GM19372 (cell line): ENCODE results near the gene ALKBH3.

Experiments
- ATAC-seq: cut with Tn5 transposase; IDR thresholded peaks from one replicate; pipeline ENCODE4 v1.9.1; 2021; ENCODE audit warnings: mild to moderate bottlenecking, low read depth, moderate library complexity; ENCODE audit not compliant: unreplicated experiment

The ALKBH3 gene

DNA sequence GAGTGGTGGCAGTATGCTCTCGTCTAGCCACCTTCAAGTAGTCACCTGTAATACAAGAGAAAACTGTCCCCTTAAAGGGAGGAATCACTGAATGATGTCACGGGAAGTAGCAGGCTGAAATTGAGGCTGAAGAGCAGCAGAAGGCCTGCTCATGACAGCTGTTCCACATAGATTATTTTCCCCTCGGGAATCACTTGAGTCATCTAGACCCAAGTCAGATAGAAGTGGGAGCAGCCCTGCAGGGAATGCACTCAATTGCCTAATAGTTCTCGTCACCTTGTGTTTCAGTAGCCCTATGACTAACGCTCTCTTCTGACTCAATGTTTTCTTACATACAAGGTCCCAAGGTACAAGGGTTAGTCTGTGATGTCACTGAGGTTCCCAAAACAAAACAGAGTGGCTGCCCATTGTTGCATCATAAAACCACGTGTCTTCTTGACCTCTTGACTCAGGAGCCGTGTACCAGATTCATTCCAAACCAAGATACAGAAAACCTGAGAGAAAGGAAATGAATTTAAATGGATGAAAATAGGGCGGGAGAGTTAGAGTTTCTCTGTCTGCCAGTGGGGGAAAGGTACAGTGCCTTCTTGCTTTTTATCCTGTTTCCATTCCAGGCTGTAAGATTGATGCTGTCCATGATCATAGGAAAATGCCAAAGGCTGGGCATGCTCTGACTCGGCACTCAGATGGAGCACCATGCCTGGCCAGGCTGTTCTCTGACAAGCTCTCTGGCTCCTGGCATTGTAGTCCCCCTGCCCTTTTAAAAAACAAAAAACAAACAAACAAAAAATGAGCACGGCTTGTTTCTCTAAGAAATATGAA lies 40.2 kb downstream of the ALKBH3 start:
- ATAC-seq: no peak

DNA sequence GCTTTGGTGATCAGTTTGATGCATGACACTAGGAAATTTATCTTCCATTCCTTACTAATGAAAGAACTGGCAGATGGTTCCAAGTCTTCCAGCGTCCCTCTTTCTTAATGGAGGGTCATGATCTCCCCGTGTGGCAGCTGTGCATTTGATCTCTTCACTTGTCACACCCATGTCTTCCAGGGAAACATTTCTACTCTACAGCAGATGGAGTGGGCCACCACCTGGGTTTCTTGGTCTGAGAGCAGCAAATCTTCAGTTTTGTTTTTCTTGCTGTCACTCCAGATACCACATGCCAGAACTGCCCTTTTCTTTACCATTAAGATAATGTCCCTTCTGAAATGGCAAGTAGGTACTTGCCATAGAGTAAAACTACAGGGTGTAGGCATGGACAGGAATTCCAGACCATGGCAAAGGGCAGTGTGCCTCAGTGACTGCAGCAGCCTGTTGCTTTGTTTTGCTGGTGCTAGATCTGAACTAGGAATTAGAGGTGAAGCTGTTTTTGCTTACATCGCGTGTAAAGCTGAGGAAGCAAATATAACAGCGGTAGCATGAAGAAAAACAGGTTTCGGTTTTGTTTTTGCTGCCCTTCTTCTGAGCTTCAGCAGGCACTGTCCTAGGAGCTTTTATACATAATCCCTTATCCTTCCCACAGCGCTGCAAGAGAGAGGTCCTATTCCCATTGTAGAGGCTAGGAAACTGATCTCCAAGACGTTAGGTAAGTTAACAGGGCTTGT lies 41.1 kb downstream of the ALKBH3 start:
- no peak for ATAC-seq

DNA sequence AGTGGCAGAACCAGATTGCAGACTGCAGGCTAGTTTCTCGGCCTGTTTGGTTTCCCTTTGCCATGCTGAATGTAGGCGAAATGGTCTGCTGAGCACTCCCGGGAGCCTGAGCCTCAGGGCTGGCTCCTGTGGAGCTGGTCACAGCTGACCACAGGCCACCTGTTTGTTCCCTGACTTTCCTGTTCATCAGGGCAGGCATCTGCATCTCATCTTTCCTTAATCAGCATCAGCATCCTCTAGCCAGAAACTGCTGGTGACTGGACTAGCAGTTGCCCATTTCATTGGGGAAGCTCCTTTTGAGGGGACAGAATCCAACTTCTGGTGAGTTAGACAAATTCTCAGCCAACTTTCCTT lies 41.6 kb downstream of the ALKBH3 start:
- ATAC-seq: no peak

DNA sequence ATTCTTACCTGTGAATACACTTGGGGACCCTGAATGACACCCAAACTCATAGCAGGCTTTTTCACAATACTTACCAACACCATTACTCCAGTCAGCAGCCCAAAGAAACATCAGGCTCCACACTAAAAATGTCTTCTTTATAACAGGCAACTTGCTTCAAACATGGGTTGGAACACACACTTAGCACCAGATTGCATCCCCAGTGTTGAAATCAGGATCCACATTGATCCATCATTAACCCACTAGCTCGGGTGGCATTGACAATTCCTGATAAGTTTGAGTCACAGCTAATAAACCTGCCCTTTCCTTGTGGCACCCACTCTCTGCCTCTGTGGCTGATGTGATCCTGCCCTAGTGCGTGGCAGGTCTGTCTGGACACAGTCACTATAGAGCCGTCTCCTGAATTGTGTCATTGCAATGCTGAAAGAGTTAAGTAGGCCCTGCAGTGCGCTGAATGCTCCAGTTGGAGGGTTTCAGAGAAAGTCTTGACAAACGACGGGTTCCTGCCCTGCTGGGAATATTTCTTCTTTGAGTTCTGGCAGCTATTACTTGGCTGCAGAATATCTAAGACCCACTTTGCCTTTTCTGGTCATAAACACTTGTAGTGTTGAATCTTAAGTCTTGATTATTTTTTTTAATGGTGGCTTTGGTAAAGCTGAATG lies 42.2 kb downstream of the ALKBH3 start:
- no peak for ATAC-seq

DNA sequence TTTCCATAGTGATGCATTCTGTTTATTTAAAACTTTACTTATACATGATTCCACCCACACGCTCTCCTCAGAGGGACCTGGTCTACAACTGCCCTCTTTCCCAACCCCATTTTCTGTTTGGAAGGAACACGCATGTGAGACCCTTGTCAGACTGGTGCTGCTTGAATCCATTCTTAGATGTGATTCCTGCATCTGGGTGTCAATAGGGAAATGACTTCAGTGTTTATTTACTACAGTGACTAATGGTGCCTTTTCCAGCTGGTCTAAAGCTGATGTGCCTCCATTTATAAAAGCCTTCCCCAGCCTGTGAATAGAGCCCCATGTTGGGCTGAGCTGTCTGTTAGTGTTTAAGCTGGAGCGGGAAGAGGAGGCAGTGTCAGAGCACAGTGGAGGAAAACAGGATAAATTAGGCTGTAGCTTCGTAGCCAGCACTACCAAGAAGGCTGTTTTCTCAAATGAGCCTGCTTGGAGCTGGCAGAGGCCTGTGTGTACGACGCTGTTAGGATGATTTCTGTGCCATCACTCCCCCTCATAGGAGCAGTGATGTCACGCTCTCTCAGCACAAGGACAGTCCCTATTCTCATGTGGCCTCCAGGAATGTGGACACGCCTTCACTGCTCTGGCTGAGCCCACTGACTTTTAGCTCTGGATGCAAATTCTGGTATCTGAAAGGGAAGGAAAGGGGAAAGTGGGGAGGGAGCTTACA lies 42.9 kb downstream of the ALKBH3 start:
- no peak for ATAC-seq

DNA sequence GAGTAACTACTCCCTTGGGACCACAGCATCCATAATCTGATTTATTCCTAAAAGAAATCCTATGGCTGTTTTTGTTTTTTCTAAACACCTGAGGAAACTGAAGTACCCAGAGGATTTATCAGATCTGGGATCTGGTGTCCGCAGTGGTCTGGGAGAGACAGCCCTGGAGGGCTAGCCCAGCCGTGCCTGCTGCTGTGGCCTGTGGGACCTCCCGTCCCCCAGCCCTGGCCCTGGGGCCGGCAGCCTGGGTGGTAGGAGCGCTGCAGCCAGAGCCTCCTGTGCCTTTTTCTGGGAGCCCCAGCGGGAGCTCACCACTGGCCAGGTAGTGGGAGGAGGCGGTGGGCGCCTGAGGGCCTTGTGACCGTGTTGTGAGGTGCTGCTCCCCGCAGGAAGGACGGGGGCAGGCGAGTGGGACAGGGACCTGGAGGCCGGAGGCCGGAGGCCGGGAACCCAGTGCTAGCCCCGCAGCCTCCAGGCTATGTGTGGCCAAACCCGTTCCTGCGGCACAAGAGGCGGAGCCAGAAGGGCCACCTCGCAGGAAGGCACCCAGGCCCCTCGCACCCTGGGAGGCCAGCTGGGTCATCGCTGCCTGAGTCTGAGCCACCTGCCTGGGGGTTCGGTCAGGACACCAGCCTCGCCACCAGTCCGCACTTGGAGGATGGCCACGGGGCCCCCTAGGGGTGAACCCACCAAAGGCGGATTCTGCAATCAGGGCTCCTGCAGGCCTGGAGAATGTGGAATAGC lies 43.7 kb downstream of the ALKBH3 start:
- no peak for ATAC-seq

DNA sequence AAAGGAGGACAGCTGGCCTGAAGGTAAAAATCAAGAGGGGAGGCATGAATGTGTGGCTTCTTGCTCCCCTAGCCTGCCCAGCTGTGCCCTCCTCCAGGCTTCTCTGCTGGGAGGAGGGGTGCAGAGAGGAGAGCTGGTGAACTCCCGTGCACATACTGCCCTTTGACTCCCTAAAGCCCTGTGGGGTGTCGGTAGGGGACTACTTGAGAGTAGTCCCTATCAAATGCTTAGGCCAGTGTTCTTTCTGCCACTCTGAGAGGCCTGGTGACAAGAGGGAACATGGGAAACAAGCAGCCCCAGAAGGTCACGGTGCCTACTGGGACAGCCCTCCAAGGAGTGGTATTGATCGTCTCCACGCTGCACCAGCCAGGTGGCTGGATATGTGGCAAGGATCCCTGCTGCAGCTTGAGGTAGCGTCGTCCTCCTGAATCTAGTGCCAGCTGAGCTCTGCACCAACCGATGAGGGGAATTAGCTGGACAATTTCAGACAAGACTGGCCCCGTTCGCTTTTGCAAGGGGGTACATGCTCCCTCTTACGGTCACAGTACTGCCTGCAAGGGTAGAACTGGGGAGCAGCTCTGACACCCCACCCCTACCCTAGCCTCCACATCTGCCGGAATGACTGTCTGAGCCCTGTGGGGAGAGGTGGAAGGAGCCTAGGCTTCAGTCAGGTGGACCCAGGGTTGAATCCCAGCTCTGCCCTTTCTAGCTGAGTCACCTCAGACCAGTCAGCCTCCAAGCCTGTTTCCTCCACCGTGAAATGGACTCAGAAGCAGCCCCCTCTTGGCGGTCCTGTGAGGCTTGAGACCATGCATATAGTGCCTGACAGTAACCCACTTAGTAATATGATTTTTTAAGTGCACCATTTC lies 44.7 kb downstream of the ALKBH3 start:
- no peak for ATAC-seq

DNA sequence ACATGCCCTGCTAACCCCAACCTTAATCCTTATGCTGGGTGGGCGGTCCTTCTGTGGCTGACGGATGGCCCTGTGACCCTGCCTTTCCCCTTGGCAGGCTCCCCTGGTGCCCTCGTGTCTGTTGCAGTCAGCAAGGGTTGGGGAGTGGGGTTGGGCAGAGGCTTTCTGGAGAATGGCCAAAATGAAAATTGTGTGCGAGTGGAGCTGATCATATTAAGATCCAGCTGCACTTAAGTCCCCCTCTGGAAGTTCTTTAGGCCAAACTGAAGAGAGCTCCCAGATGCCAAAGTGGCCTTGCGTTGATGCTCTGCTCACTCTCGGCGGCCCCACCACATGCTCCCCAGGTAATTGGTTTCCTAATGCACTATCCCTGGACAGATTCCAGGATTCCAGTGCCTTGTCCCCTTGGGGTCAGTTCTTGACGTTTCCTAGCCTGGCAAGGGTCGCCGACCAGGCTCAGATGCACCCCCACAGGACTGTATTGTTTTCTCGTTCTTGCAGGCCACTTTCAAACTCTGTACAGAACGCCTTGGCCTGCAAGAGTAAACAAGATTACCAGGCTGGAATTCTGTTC lies 45.4 kb downstream of the ALKBH3 start:
- no peak for ATAC-seq

DNA sequence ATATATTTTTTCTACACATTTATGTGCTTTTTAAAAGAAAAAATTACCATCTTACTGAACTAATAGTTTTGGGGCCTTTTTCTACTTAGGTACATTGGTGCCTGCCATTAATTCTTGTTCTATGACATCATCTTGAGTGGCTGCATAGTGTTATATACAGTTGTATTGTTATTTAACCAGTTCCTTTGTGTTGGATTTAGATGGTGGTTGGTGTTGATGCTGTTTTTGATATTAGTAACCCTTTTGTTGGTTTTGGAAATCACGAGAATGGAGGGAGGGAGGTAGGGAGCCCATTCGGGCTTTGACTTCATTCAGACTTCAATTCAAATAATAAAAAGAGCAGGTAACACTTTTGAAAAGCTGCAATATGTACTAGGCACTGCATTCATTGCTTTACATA lies 46.4 kb downstream of the ALKBH3 start:
- no peak for ATAC-seq

DNA sequence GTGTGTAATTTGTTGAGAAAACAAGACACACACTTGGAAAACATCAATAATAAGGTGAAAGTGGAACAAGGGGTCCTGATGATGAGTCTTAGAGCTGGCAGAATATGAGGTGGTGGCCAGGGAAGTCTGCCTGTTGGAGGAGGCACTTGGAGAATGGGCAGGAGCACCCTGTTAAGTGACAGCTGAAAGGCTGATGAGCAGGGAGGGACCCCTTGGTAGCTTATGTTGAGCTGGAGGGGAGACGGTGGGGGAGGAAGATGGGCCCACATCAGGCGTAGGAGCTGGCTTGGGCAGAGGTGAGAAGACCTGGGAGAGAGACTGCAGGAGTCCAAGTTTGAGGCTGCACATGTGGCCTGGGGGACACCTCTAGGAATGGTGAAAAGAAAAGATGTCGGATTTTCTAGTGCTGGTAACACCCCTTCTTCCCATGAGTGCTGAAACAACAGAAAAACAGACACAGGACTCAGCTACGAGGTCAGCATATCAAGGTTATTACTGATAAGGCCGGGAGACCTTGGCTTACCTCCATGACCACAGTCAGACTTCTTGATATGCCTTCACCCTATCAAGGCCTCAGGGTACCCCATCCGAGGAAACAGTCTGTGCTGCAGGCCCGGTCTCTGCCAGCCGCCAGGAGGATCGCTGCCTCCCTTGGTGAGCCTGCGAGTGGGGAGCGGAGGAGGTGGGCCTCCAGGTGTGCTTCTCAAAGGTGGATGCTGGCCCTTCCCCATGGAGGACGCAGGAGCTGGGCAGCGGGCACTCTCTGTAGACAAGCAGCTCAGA lies 47.5 kb downstream of the ALKBH3 start:
- no peak for ATAC-seq

DNA sequence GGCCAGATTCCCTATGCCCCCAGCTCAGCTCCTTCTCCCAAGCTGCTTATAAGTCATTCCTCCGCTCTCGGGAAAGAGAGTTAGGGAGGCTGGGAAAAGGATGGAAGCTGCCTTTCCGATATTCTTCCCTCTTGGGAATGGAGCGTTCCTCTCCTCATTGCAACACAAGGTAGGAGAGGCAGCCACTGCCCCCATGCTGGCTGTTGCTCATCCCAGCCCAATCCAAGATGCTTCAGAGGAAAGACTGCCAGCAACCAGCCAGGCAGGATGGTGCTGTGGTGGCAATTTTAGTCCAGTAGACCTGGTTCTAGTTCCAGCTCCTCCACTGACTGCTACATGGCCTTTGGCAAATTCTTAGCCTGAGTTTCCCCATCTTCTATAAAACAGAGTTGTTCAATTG lies 48.1 kb downstream of the ALKBH3 start:
- no peak for ATAC-seq

DNA sequence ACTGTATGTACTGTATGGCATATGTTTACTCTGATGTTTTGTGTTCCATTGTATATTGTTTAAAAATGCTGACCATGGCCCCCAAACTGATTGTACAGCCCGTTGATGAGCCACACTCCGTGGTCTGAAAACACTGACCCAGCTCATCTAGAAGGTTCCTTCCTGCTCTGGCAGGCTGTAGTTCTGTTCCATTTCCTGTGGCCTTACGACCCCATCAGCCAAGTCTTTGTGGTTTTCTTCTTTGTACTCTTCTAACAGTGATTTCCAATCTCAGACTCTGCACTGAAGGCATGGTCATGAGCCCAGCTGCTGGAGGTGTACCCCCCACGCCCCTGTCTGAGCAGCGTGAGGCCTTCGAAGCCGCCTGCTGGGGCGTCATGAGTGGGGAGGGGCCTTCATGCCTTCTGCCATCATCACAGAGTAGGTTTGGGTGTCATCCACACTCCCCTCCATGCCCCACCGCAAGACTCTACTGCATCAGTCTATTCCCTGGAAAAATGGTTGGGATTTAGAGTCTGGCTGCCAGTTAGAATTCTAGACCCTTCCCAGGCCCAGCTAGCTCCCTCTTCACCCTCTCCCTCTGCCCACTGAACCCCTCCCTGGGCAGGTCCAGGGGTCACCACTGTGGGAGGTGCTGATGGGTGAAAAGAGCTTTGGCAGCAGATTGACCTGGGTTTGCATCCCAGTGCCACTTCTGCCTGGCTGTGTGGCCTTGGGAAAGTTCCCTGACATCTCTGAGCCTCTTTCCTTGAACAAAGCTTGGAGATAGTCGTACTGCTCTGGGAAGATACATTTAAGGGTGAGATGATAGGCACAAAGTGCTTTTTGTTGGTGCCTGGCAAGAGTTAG lies 50.5 kb downstream of the ALKBH3 start:
- no peak for ATAC-seq

DNA sequence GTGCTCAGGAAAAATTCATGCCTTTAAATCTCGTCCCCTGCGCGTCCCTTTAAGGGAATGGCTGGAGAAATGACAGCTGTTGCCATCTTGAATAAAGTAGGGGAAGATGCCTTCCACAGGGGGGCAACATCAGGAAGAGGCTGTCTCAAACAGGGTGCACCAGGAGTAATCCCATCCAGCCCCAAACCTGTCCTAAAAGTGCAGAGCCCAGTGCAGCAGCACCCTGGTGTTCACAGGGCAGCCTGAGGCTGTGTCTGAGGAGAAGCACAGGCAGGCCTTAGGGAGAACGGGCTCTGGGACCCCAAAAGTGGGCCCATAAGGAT lies 51.0 kb downstream of the ALKBH3 start:
- ATAC-seq: no peak

DNA sequence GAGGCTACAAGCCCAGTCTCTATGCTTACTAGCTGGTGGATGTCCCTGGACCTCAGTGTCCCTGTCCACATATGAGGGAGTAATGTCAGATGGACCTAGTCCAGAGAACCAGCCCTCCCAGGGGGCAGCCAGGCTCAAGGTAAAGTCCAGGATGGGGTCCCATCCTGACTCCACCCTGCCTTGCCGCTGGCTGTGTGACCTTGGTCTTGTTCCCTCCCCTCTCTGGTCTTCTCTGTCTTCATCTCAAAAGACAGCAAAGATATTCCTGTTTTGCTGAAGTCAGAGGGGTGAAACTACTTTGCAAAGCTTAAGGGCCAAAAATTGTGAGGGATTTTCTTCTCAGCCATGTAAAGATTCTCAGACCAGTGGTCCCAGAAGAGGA lies 52.6 kb downstream of the ALKBH3 start:
- no peak for ATAC-seq

DNA sequence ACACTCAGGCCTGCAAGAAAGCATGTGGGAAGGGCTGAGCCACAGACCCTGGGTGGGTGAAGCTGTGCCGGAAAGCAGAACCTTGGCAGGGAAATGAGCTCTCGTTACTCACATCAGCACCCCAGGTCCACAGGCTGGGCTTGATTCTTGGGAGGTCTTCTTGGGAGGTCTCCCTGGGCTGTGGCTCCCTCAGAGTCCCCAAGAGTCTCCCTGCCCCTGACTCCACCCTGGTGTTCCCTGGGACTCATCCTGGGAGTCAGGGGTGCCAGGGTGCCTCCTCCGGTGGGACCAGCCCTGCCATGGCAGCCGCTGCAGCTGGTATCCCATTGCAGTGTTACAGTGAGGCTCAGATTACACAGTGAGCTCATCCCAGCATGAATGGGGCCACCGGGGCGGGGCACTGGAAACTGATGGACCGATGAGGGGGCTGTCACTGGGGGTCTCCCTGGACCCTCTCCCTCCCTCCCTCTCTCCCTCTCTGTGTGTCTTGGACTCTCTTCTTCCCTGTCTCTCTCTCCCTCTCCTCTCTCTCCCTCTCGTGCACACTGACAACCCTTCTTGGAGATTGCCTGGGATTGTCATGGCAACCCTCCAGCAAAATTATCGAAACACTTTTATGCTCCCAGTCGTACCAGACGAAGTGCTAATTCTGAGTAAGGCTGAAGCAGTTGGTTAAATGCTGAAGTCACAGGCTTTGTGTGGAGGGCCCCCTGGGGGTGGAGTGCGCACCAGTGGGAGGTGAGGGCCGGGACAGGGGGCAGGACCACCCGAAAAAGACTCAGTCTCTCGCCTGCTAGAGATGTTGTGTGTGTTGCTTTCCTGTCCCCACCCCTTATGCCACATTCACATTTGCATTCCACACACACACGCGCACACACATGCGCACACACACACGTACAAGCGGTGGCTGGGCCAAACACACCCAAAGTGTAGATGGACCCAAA lies 53.2 kb downstream of the ALKBH3 start:
- no peak for ATAC-seq

DNA sequence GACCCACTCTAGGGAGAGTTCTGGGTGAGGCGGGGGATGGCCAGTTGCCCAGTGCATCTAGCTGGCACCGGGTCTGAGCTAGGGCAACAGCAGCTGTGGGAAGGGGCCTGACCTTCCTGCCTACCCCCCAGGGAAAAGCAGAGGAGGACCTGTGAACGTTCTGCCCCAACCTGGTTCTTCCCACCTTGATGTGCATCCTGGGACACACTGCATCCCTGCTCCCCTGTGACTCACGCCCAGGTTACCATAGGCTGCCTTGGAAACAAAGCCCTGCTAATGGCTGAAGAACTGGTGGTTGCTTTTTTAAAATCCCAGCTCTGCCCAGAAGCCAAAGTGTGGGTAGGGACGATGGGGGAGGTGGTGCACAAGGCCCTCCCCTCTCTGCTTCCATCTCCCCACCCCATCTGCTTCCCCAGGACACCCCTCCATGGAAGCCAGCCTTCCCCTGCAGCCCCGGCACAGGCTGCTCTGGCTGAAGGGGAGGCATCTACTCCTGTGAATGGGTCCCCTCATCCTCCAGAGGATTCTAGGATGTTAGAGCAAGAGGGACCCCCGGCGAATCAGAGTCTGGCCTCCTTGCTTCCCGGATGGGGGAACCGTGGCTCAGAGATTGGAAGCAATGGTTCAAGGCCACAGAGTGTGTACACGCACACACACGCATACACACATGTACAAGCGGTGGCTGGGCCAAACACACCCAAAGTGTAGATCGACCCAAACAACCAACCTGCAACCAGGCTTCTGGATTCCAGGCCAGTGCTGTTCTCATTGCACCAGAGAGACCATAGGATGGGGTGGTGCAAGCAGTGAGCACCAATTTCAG lies 54.2 kb downstream of the ALKBH3 start:
- no peak for ATAC-seq
